Neural cell (in vitro differentiated cells): ENCODE measurements around the gene NHSL1. TPM values are rescaled to one million over a fixed set of nuclear protein-coding genes. Genes with fewer than 3 reads are reported as not detected.

Experiments used
- H2AFZ ChIP-seq: fragments of 200-600, 300-800 bp; sonication (generic), shearing (Covaris generic); 2 replicates; pipeline ENCODE4 v1.6.0; 2014; ENCODE audit warnings: low read depth, mild to moderate bottlenecking, antibody characterized with exemption, low read length, moderate library complexity
- H3F3A ChIP-seq: fragments of 200-600 bp; shearing (Covaris generic); 2 replicates; pipeline ENCODE4 v1.6.1; 2016; ENCODE audit warnings: mild to moderate bottlenecking, moderate library complexity, mixed read lengths, antibody characterized with exemption, low read length; ENCODE audit not compliant: insufficient read depth, poor library complexity, severe bottlenecking
- H3K27ac ChIP-seq: fragments of 200-600, 300-800 bp; sonication (generic), shearing (Covaris generic); 2 replicates; pipeline ENCODE4 v1.5.1; 2014; ENCODE audit warnings: mild to moderate bottlenecking, low read length, moderate library complexity
- H3K27me3 ChIP-seq: fragments of 300-800, 200-600 bp; sonication (generic), shearing (Covaris generic); 2 replicates; pipeline ENCODE4 v1.6.0; 2014; ENCODE audit warnings: mild to moderate bottlenecking, low read depth, low read length, moderate library complexity; ENCODE audit not compliant: insufficient read depth
- H3K36me3 ChIP-seq: fragments of 300-800, 200-600 bp; sonication (generic), shearing (Covaris generic); 2 replicates; pipeline ENCODE4 v1.5.1; 2014; ENCODE audit warnings: mild to moderate bottlenecking, antibody characterized with exemption, low read length, moderate library complexity; ENCODE audit not compliant: insufficient read depth
- H3K4me2 ChIP-seq: fragments of 300-800, 200-600 bp; sonication (generic), shearing (Covaris generic); 2 replicates; pipeline ENCODE4 v1.6.0; 2014; ENCODE audit warnings: mild to moderate bottlenecking, low read length
- H3K4me3 ChIP-seq: fragments of 300-800, 200-600 bp; sonication (generic), shearing (Covaris generic); 2 replicates; pipeline ENCODE4 v1.5.1; 2014; ENCODE audit warnings: mild to moderate bottlenecking, low read length, moderate library complexity
- H3K79me2 ChIP-seq: fragments of 200-600 bp; shearing (Covaris generic); replicated peaks from 2 replicates; pipeline ENCODE4 v1.6.0; 2014; ENCODE audit warnings: mild to moderate bottlenecking, low read length, moderate library complexity; ENCODE audit not compliant: insufficient read depth
- H3K9ac ChIP-seq: fragments of 300-800, 200-600 bp; sonication (generic), shearing (Covaris generic); 2 replicates; pipeline ENCODE4 v1.6.1; 2016; ENCODE audit warnings: mild to moderate bottlenecking, low read length, mixed read lengths
- H3K9me2 ChIP-seq: fragments of 200-600 bp; shearing (Covaris generic); 2 replicates; pipeline ENCODE4 v1.6.1; 2016; ENCODE audit warnings: mild to moderate bottlenecking, low read length, mixed read lengths; ENCODE audit not compliant: insufficient read depth
- H3K9me3 ChIP-seq: fragments of 200-600, 300-800 bp; sonication (generic), shearing (Covaris generic); 2 replicates; pipeline ENCODE4 v1.6.1; 2016; ENCODE audit warnings: mild to moderate bottlenecking, mixed run types, low read length, moderate library complexity, mixed read lengths
- H4K20me1 ChIP-seq: fragments of 200-600 bp; shearing (Covaris generic); 2 replicates; pipeline ENCODE4 v1.6.1; 2016; ENCODE audit warnings: mild to moderate bottlenecking, mixed run types; ENCODE audit not compliant: insufficient read depth
- EP300 ChIP-seq: fragments of 450-650 bp; conservative IDR thresholded peaks from 2 replicates; pipeline ENCODE4 v1.6.1; 2014; ENCODE audit warnings: antibody characterized with exemption, mild to moderate bottlenecking, moderate library complexity; ENCODE audit not compliant: poor library complexity, severe bottlenecking
- EZH2 ChIP-seq: fragments of 200-600, 300-800 bp; shearing (Covaris generic), sonication (generic); IDR thresholded peaks from 2 replicates; pipeline ENCODE4 v1.6.1; 2014; ENCODE audit warnings: antibody characterized with exemption, low read length, borderline replicate concordance, mild to moderate bottlenecking; ENCODE audit not compliant: insufficient read depth, poor library complexity, severe bottlenecking
- MXI1 ChIP-seq: fragments of 450-650 bp; conservative IDR thresholded peaks from 2 replicates; pipeline ENCODE4 v1.6.1; 2014; ENCODE audit warnings: antibody characterized with exemption, mild to moderate bottlenecking; ENCODE audit not compliant: poor library complexity, severe bottlenecking
- POLR2AphosphoS5 ChIP-seq: IDR thresholded peaks from 2 replicates; pipeline ENCODE4 v1.6.1; 2012
- RAD21 ChIP-seq: fragments of 450-650 bp; conservative IDR thresholded peaks from 2 replicates; pipeline ENCODE4 v1.6.1; 2014; ENCODE audit warnings: antibody characterized with exemption, mild to moderate bottlenecking, moderate library complexity
- SMC3 ChIP-seq: fragments of 450-650 bp; conservative IDR thresholded peaks from 2 replicates; pipeline ENCODE4 v1.6.1; 2014; ENCODE audit warnings: antibody characterized with exemption, mild to moderate bottlenecking, moderate library complexity; ENCODE audit not compliant: poor library complexity
- TAF1 ChIP-seq: IDR thresholded peaks from 2 replicates; pipeline ENCODE4 v1.6.1; 2012; ENCODE audit warnings: low read depth
- polyA plus RNA-seq: library from polyadenylated mRNA; depleted of rRNA; stranded (reverse); fragments of >200 nt; gene quantifications from 2 replicates; pipeline ENCODE4 v1.2.3, GENCODE V29; 2014
- TF ChIP-seq, protein P1 (sequence below): fragments of 450-650 bp; IDR thresholded peaks from 2 replicates; pipeline ENCODE4 v1.5.1; 2014; ENCODE audit warnings: antibody characterized with exemption, mild to moderate bottlenecking, moderate library complexity; ENCODE audit not compliant: poor library complexity, severe bottlenecking
- TF ChIP-seq, protein P2 (sequence below): IDR thresholded peaks from 2 replicates; pipeline ENCODE4 v1.6.1; 2012; ENCODE audit warnings: borderline replicate concordance

The NHSL1 gene
- polyA plus RNA-seq, 1 donor from 2014 or later: 2.4 TPM

DNA sequence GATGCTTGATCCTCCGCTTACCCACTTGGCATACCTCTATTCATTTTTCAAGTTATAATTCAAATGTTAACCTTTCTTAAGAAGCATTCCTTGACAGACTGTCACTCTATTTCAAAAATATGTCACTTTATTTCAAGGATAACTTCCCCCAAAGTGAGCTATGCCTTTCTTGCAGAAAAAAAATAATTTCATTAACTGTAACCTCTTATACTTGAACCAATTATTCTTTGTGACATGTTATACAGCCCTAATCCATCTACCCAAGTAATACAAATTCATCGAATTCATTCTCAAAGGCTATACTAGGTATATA, 9.3 kb upstream of the NHSL1 start:
- Histone ChIP-seq H3K9me2 (no peaks in the 10 kb centered on the region), H4K20me1 (no peaks in the 10 kb centered on the region), H3F3A (no peaks in the 10 kb centered on the region), H3K36me3 (no peaks in the 10 kb centered on the region), H3K4me2 (no peak overlapping the region), H3K4me3 (no peak overlapping the region), H3K9ac (no peak overlapping the region), H3K27me3 (no peaks in the 10 kb centered on the region), H3K79me2 (peaks cover 11% of the 10 kb centered on the region), H3K9me3 (no peaks in the 10 kb centered on the region), H3K27ac (no peak overlapping the region), H2AFZ (no peak overlapping the region)
- TF ChIP-seq EP300: peak; percentile 91
- TF ChIP-seq POLR2AphosphoS5: peak; percentile 48
- TF ChIP-seq TAF1: no peak

DNA sequence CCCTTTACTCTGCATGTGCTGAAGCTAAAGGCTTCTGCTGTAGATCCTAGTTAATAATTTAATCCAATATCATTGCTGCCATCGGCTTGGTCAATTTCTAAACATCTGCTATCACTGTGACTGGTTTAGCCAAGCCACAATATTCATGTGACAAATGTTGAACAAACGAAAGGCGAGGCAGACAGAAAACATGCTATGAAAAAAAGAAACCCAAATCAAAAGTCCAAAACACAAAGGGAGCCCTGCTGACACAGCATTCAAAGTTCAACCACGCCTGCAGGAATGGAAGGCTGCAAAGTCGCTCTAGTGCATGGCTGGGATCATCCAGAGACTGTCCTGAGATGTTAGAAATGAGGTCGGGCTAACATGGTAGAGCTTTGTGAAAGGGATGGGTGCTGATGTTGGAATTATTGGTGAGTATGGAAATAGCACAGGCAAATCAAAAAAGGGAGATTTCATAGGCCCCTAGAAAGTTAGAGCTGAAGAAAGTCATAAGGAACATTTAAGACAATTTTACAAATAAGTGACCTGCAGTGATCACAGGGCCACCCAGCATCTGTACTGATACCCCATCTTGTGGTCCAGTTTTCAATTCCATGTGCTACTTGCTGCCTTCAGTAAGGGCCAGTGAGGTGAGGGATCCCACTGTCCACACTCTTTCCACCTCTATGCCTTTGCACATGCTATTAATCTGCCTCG, 8.8 kb upstream of the NHSL1 start:
- Histone ChIP-seq H3K27me3 (no peaks in the 10 kb centered on the region), H3K9me2 (no peaks in the 10 kb centered on the region), H3K4me2 (no peak overlapping the region), H3K79me2 (peaks cover 11% of the 10 kb centered on the region), H3K9ac (no peak overlapping the region), H3K4me3 (no peak overlapping the region), H3F3A (no peaks in the 10 kb centered on the region), H3K9me3 (no peaks in the 10 kb centered on the region), H3K36me3 (no peaks in the 10 kb centered on the region), H4K20me1 (no peaks in the 10 kb centered on the region), H2AFZ (no peak overlapping the region), H3K27ac (no peak overlapping the region)
- TF ChIP-seq EZH2: no peak
- TF ChIP-seq POLR2AphosphoS5: no peak
- TF ChIP-seq SMC3: no peak
- TF ChIP-seq, protein P1, sequence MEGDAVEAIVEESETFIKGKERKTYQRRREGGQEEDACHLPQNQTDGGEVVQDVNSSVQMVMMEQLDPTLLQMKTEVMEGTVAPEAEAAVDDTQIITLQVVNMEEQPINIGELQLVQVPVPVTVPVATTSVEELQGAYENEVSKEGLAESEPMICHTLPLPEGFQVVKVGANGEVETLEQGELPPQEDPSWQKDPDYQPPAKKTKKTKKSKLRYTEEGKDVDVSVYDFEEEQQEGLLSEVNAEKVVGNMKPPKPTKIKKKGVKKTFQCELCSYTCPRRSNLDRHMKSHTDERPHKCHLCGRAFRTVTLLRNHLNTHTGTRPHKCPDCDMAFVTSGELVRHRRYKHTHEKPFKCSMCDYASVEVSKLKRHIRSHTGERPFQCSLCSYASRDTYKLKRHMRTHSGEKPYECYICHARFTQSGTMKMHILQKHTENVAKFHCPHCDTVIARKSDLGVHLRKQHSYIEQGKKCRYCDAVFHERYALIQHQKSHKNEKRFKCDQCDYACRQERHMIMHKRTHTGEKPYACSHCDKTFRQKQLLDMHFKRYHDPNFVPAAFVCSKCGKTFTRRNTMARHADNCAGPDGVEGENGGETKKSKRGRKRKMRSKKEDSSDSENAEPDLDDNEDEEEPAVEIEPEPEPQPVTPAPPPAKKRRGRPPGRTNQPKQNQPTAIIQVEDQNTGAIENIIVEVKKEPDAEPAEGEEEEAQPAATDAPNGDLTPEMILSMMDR: no peak
- no peak for TF ChIP-seq MXI1
- no peak for TF ChIP-seq RAD21
- TF ChIP-seq, protein P2, sequence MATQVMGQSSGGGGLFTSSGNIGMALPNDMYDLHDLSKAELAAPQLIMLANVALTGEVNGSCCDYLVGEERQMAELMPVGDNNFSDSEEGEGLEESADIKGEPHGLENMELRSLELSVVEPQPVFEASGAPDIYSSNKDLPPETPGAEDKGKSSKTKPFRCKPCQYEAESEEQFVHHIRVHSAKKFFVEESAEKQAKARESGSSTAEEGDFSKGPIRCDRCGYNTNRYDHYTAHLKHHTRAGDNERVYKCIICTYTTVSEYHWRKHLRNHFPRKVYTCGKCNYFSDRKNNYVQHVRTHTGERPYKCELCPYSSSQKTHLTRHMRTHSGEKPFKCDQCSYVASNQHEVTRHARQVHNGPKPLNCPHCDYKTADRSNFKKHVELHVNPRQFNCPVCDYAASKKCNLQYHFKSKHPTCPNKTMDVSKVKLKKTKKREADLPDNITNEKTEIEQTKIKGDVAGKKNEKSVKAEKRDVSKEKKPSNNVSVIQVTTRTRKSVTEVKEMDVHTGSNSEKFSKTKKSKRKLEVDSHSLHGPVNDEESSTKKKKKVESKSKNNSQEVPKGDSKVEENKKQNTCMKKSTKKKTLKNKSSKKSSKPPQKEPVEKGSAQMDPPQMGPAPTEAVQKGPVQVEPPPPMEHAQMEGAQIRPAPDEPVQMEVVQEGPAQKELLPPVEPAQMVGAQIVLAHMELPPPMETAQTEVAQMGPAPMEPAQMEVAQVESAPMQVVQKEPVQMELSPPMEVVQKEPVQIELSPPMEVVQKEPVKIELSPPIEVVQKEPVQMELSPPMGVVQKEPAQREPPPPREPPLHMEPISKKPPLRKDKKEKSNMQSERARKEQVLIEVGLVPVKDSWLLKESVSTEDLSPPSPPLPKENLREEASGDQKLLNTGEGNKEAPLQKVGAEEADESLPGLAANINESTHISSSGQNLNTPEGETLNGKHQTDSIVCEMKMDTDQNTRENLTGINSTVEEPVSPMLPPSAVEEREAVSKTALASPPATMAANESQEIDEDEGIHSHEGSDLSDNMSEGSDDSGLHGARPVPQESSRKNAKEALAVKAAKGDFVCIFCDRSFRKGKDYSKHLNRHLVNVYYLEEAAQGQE: no peak
- no peak for TF ChIP-seq TAF1
- no peak for TF ChIP-seq EP300
